Pons (tissue), 1 donor: ENCODE measurements around the gene MORN4.
"Not testable (repeated sequence)": the region's sequence is repeated elsewhere in the genome, so short reads cannot be mapped to it uniquely, and the experiment has no call there.

ENCODE experiments used
- DNase-seq: peaks from one replicate; pipeline ENCODE4 v3.0.0-alpha.2; 2016; ENCODE audit warnings: low spot score

The MORN4 gene

GRCh38 chr10:97597778-97598177, 35.5 kb downstream of the MORN4 start:
- no peak for DNase-seq

- DNase-seq: no peak
Measured at GRCh38 chr10:97596101-97597082, 36.9 kb downstream of the MORN4 start.

DNA sequence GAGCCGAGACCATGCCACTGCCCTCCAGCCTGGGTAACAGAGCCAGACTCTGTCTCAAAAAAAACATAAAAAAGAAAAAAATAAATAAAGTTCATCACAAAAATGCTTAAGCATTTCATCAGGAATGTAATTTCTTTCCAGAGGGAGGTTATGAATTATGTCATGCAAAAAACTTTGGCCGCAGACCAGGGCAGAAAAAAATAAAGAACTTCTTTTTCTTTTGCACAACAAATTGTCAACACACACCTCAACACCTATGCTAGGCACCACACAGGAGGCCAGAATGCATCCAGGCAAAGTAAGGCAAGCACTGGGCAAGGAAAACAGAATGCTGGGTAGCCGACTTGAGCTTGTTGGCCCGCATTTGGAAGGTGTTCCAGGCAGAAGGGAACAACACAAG, 39.9 kb downstream of the MORN4 start:
- DNase-seq: no peak

DNA sequence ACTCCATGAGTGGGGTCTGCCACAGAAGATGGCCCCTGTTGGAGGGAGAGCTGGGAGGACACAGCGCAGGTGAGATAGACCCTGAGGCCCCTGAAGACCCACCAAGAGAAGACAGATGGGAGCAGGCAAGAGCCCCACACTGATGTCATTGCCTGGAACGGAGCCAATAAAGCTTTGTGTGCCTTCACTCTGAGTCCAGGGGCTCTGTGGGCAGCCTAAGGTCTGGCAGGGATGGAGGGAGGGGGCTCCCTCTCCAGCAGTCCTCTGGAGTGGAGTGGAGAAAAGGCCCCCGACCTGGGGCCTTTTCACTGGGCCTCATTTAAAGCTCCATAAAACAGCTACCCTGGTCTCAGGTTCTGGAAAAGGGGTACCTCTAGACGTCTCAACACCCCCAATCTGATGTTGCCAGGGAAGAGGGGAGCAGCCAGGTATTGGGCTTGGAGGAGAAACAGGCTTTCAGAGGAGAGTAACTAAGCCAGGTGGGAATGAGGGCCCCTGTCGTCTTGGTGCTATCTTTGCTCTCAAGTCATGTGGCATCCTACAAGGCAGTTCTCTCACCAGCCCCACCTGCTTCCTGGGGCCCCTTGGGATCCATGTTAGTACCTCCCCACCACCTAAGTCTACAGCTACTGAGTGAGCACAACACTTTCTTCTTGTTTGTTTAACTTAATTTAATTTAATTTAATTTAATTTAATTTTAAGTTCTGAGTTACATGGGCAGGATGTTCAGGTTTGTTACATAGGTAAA, 42.4 kb downstream of the MORN4 start:
- no peak for DNase-seq

DNA sequence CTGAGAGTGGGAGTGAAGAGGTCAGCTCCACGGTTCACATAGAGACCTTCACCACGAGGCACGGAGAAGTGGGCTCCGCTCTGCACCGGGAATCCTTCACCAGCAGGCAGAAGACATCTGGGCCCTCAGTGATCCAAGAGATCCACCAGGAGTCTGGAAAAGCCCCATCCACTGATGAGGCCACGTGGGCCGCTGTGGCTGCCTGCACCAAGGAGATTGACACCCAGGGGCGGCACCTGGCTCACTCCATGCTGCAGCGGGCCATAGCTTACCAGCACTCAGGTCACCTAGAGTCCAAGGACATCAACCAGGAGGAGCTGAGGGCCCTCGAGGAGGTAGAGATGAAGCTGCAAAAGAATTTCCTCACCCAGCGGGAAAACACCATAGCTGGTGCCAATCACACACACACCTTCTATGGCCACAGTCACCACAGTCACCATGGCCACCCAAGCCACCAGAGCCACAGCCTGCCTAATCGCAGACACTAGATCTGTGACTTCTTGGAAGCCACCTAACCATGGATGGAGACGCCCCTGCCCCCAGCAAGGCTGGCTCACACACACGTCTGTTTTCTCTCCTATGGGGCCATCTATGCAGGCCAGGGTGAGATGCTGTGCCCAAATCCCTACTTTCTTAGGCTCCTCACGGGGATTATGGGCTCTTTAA, 43.1 kb downstream of the MORN4 start:
- no peak for DNase-seq

DNA sequence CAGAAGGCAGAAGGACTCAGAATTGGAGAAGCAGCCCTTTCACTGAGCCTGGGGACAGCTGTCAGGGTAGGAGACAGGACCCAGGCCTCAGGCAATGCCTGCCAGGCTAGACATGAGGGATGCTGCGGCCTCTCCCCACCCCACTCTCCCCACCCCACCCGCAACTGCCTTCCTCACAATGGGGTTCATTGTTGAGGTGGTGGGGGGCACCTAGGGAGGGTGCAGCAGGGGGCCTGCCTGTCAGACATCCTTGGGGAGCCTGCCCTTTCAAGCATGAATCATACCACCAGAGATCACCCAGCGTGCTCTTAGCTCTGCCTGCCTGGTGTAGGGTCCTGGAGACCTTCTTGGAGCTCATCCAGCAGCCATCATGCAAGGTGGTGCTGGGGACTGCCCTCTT, 43.8 kb downstream of the MORN4 start, which contains the start of gene C10orf62:
TSS of gene C10orf62 (plus strand) at position 243 of the 400 bp plus-strand sequence. CDS start 177 bp downstream, outside the sequence.
- DNase-seq: no peak

- DNase-seq: no peak
Measured at GRCh38 chr10:97587183-97587582, 46.1 kb downstream of the MORN4 start.

DNA sequence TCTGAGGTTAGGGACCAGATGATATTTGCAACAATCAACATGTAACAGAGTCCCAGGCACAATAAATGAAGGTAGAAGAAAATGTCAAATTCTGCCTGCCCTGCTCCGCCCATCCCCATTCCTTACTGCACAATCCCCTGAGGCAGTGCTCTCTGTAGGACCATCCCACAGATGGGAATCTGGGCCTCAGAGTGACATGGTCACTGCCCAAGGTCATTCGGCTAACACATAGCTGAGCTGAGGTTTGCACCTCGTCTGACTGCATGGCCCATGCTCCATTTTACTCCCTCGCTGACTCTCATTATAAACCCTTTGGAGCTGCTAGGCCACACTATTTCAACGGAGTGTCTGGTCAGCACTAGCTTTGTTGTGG, 47.9 kb downstream of the MORN4 start:
- no peak for DNase-seq

- no peak for DNase-seq
Measured at GRCh38 chr10:97584798-97585438, 48.4 kb downstream of the MORN4 start.

DNA sequence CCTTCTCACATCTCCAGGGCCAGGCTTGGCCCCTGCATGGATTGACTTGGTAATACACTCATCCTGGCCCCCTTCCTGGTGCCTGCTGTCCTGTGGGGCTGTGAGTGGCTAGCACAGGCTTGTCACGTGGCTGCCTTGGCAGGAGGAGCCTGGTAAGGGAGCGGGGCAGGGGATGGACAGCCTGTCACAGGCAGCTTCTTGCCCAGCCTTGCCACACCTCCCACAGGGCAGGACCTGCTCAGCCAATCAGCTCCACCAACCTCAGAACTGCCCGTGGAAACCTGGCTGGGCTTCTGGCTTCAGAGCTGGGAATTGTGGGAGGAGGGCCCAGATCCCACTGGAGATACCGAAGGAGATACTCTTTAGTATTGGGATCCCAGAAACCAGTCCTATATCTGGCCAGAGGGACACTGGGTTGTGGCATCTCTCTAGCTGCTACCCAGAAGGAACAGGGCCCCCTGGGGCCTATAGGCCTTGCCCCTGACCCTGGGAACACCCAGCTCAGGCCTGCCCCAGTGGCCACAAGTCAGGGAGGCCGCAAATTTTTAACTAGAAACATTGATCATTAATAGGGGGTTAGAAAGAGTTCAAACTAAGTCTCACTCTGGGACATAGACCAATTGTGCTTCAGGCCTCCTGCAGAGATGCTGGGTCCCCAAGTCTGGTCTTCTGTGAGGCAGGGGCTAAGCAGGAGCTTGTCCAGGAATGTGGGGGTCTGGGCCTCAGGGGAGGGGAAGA, 49.1 kb downstream of the MORN4 start, which contains the start of gene HOGA1:
TSS of gene HOGA1 (plus strand) at position 330 of the 738 bp plus-strand sequence. CDS start at position 645, 315 bp downstream.
- DNase-seq: peak; percentile 97

DNA sequence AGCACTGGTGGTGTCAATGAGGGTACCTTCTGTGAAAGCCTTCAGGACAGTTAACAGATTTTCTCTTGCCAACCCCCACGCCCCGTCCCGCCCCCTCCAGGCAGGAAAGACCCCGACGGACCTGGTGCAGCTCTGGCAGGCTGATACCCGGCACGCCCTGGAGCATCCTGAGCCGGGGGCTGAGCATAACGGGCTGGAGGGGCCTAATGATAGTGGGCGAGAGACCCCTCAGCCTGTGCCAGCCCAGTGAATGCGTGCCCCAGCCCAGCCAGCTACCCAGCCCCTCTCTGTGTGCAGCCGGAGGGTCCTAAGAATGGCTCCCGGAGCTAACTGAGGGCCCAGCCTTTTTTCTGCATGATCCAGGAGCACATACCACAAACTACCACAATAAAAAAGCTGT, 49.8 kb downstream of the MORN4 start:
- no peak for DNase-seq

DNA sequence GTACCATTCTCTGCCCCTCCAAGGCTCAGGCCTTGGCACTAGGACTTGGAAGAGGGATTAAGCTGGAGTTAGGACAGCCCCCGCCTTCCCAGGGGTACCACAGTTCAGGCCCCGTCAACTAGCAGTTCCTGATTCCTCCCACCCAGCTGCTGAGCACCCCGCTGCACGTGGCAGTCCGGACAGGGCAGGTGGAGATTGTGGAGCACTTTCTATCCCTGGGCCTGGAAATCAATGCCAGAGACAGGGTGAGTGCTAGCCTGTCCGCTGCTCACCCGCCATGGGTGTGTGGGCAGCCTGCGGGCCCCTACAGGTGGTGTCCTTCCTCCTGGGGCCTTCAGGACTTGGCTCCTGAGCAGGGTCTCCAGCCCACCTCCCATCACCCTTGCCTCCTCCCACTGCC, 51.1 kb downstream of the MORN4 start:
- no peak for DNase-seq

DNA sequence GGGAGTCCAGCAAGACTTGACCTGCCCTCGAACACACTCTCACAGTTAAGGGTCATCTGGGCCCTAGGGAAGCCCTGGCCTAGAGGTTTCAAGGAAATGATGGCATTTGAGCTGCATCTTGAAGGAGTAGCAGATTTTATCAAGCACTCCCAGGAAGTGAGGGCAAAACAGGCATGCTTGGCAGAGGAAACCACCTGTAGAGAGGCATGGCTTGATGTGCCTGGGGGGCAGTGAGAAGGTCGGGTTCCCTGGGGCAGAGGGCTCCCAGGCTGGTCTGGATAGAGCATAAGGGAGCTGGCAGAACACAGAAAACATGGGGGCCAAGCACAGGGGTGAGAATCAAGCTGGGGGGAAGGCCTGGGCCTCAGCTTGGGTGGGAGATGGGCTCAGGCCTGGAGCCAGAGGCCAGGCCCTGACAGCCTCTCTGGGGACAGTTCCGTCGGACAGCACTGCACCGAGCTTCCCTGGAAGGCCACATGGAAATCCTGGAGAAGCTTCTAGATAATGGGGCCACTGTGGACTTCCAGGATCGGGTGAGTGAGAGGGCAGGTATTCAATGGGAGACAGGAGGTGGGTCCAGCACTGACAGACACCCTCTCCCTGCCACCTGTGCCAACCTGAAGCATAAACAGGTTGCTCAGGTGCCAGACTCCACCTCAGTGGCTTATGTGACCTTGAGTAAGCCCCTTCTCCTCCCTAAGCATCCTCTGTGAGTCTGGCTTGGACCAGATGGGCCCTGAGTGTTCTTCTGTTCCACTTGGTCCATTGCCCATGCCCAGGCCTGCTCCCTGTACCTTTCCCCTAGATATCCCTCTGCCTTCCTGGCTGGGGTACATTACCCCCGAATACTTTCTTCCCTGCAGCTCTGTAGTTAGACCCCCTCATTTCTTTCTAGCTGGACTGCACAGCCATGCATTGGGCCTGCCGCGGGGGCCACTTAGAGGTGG, 52.6 kb downstream of the MORN4 start:
- DNase-seq: no peak

- DNase-seq: no peak
Measured at GRCh38 chr10:97578171-97578844, 55.0 kb downstream of the MORN4 start.

- DNase-seq: no peak
Measured at GRCh38 chr10:97577701-97578100, 55.6 kb downstream of the MORN4 start.

GRCh38 chr10:97576487-97576886, 56.8 kb downstream of the MORN4 start:
- not testable (repeated sequence) for DNase-seq

- DNase-seq: no peak
Measured at GRCh38 chr10:97575127-97575668, 58.1 kb downstream of the MORN4 start.

- DNase-seq: no peak
Measured at GRCh38 chr10:97574374-97575126, 58.8 kb downstream of the MORN4 start.
